HAP-1 (cell line): ENCODE results near the gene MAP7D3.

ENCODE experiments used
- DNase-seq, 2 experiments: peaks; one replicate each; pipeline ENCODE4 v3.0.0-alpha.2; 2016 to 2020; ENCODE audit warnings: low spot score in 2 of 2
- H3K27me3 ChIP-seq: fragments of 250-450 bp; sonication (Bioruptor Pico); 2 replicates; pipeline ENCODE4 v1.5.1; 2020; ENCODE audit warnings: low read depth, mild to moderate bottlenecking, moderate library complexity
- H3K36me3 ChIP-seq: fragments of 250-450 bp; sonication (Bioruptor Pico); replicated peaks from 2 replicates; pipeline ENCODE4 v1.5.1; 2020; ENCODE audit warnings: mild to moderate bottlenecking
- H3K4me1 ChIP-seq: fragments of 250-450 bp; sonication (Bioruptor Pico); 2 replicates; pipeline ENCODE4 v1.5.1; 2020; ENCODE audit warnings: mild to moderate bottlenecking
- H3K4me3 ChIP-seq: fragments of 250-450 bp; sonication (Bioruptor Pico); 2 replicates; pipeline ENCODE4 v1.5.1; 2020; ENCODE audit warnings: mild to moderate bottlenecking, moderate library complexity
- H3K9me3 ChIP-seq: fragments of 250-450 bp; sonication (Bioruptor Pico); 2 replicates; pipeline ENCODE4 v1.5.1; 2020; ENCODE audit warnings: mild to moderate bottlenecking, moderate library complexity
- in situ Hi-C: fragments of 300-500 bp; cut with MboI; formaldehyde crosslinking; loops from 3 replicates; pipeline ENCODE4 v1.14.3; 2020; ENCODE audit warnings: low sequenced_read_pairs, inconsistent platforms, mixed read lengths

MAP7D3 gene

DNA sequence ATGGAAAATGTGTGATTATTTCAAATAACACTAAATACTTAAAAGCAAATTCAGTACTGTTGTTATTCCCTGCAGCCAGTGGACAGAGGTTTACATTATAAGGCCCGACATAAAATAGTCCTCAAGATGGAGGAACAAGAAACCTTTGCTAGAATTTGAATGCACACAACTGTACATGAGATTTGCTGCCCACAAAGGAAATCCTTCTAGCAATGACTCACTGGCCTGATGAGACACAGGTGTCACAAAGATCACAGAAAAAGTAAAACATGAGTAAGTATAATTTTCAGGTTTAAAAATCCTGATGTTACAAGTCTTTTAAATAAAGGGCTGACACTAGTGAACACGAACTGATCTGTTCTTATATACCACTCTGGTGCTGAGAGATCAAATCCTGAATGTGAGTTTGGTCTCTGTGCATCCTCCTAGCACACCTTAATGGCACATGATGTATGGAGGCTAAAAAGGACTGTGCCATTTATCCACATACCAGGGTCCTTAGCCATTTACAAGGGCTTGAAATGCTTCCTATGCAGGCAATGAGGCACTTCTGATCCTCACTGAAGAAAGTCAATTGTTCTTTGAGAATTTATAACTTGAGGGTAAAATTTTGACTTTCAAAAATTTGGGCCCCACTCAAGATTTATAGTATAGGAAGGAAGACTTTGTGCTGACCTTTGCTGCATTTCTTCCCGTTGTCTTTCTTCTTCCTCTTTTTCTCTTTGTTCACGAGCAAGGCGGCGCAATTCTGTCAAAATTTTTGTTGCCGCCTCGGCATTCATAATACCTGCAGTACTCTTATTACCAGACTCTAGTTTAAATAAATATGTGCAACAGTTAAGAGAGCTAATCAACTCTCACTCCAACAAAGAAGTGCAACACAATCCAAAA, 23.0 kb downstream of the MAP7D3 start:
- no peak overlapping the region for H3K4me3 ChIP-seq
- in situ Hi-C loops, result no loop called here
- DNase-seq, result no peak
- no peaks in the 10 kb centered on the region for H3K4me1 ChIP-seq
- peaks cover 81% of the 10 kb centered on the region for H3K36me3 ChIP-seq
- no peaks in the 10 kb centered on the region for H3K27me3 ChIP-seq
- no peaks in the 10 kb centered on the region for H3K9me3 ChIP-seq

DNA sequence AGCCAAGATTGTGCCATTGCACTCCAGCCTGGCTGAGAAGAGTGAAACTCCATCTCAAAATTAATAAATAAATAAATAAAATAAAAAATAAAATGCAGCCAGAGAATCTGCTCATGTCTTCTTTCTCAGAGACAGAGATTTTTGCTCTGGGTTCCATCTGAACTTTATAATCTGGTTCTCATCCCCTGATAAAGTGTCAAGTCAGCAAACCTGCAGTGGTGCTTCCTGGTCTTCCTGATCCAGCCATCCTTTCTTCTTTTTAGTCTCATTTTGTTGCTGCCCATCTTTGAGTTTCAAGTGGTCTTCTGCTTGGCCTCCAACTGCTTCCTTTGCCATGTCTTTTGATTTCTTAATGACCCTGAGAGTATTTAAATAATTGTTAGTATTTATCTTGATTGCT, 24.1 kb downstream of the MAP7D3 start:
- no peak overlapping the region for H3K4me3 ChIP-seq
- no peaks in the 10 kb centered on the region for H3K4me1 ChIP-seq
- no peak for DNase-seq
- peaks cover 80% of the 10 kb centered on the region for H3K36me3 ChIP-seq
- H3K27me3 ChIP-seq, result no peaks in the 10 kb centered on the region
- no peaks in the 10 kb centered on the region for H3K9me3 ChIP-seq
- in situ Hi-C loops, result no loop called here

GRCh38 chrX:136221851-136222513, 29.2 kb downstream of the MAP7D3 start:
- H3K36me3 ChIP-seq, result peaks cover 85% of the 10 kb centered on the region
- no peaks in the 10 kb centered on the region for H3K4me1 ChIP-seq
- no peak for DNase-seq
- no peaks in the 10 kb centered on the region for H3K9me3 ChIP-seq
- H3K4me3 ChIP-seq, result no peak overlapping the region
- in situ Hi-C loops, result loop anchor here (25.0 kb wide), 2 partner anchors 185 to 465 kb away; no protein-coding TSS in a partner anchor
- H3K27me3 ChIP-seq, result no peaks in the 10 kb centered on the region

GRCh38 chrX:136220951-136221350, 30.2 kb downstream of the MAP7D3 start:
- in situ Hi-C loops, result loop anchor here (25.0 kb wide), 2 partner anchors 184 to 466 kb away; no protein-coding TSS in a partner anchor
- H3K4me1 ChIP-seq, result no peaks in the 10 kb centered on the region
- peaks cover 78% of the 10 kb centered on the region for H3K36me3 ChIP-seq
- no peak for DNase-seq
- no peaks in the 10 kb centered on the region for H3K27me3 ChIP-seq
- no peak overlapping the region for H3K4me3 ChIP-seq
- no peaks in the 10 kb centered on the region for H3K9me3 ChIP-seq

DNA sequence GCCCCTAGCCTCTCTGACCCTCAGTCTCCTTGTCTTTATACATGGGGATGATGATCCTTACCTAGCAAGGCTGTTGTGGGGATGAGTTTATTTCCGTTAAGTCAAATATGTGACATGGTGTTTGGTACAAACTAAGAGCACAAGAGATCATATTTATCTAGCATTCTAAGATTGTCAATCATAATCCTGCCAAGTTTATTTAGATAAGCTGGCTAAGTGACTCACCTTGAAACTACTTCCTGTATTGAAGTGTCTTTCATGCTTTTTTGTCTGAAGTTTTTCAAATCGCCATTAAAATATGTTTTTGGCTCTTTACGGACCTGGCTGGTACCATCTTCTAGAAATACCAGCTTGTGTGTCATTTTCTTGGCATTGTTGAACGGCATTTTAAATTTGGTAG, 30.7 kb downstream of the MAP7D3 start:
- in situ Hi-C loops, result loop anchor here (25.0 kb wide), 2 partner anchors 183 to 467 kb away; no protein-coding TSS in a partner anchor
- H3K4me3 ChIP-seq, result no peak overlapping the region
- H3K9me3 ChIP-seq, result no peaks in the 10 kb centered on the region
- DNase-seq, result no peak
- peaks cover 78% of the 10 kb centered on the region for H3K36me3 ChIP-seq
- no peaks in the 10 kb centered on the region for H3K4me1 ChIP-seq
- no peaks in the 10 kb centered on the region for H3K27me3 ChIP-seq

- in situ Hi-C loops, result loop anchor here (25.0 kb wide), 2 partner anchors 183 to 467 kb away; no protein-coding TSS in a partner anchor
- no peak for DNase-seq
- H3K4me3 ChIP-seq, result no peak overlapping the region
- H3K4me1 ChIP-seq, result peaks cover 4% of the 10 kb centered on the region
- H3K36me3 ChIP-seq, result peaks cover 78% of the 10 kb centered on the region
- H3K9me3 ChIP-seq, result no peaks in the 10 kb centered on the region
- H3K27me3 ChIP-seq, result no peaks in the 10 kb centered on the region
Observed at GRCh38 chrX:136219893-136220292, 31.3 kb downstream of the MAP7D3 start.

GRCh38 chrX:136215559-136215958, 35.6 kb downstream of the MAP7D3 start:
- in situ Hi-C loops, result loop anchor here (25.0 kb wide), 2 partner anchors 178 to 472 kb away; no protein-coding TSS in a partner anchor
- Histone ChIP-seq H3K36me3 (peaks cover 62% of the 10 kb centered on the region), H3K4me1 (peaks cover 12% of the 10 kb centered on the region), H3K4me3 (no peak overlapping the region), H3K27me3 (no peaks in the 10 kb centered on the region), H3K9me3 (no peaks in the 10 kb centered on the region)
- no peak for DNase-seq

DNA sequence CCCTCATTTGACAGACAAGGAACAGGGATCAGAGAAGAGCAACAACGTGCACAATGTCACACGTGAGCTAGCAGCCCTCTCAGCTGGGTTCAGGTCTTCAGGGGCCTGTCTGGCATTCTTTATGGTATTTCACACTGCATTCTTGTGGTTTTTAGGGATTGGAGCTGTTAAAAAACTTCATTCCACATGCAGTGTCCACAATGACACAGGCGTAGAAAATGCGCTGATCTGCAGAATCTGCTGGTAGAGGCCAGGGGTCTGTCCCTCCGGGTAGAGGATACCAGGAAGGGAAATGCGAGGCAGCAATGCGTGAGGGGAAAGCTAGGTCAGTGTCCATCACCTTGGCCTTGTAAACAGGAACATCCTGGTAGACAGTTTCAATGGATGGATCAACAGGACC, 36.6 kb downstream of the MAP7D3 start:
- peaks cover 12% of the 10 kb centered on the region for H3K4me1 ChIP-seq
- peaks cover 60% of the 10 kb centered on the region for H3K36me3 ChIP-seq
- H3K27me3 ChIP-seq, result no peaks in the 10 kb centered on the region
- peak; percentile 47 to 55 for DNase-seq
- no peak overlapping the region for H3K4me3 ChIP-seq
- in situ Hi-C loops, result loop anchor here (25.0 kb wide), 2 partner anchors 177 to 473 kb away; no protein-coding TSS in a partner anchor
- H3K9me3 ChIP-seq, result no peaks in the 10 kb centered on the region

- in situ Hi-C loops, result loop anchor here (25.0 kb wide), 2 partner anchors 175 to 475 kb away; no protein-coding TSS in a partner anchor
- peaks cover 12% of the 10 kb centered on the region for H3K4me1 ChIP-seq
- H3K4me3 ChIP-seq, result no peak overlapping the region
- no peak for DNase-seq
- peaks cover 60% of the 10 kb centered on the region for H3K36me3 ChIP-seq
- no peaks in the 10 kb centered on the region for H3K9me3 ChIP-seq
- H3K27me3 ChIP-seq, result no peaks in the 10 kb centered on the region
Observed at GRCh38 chrX:136212557-136213111, 38.6 kb downstream of the MAP7D3 start.

GRCh38 chrX:136211766-136212556, 39.2 kb downstream of the MAP7D3 start:
- in situ Hi-C loops, result loop anchor here (25.0 kb wide), 2 partner anchors 175 to 475 kb away; no protein-coding TSS in a partner anchor
- H3K27me3 ChIP-seq, result no peaks in the 10 kb centered on the region
- no peak for DNase-seq
- H3K4me3 ChIP-seq, result no peak overlapping the region
- H3K9me3 ChIP-seq, result no peaks in the 10 kb centered on the region
- peaks cover 59% of the 10 kb centered on the region for H3K36me3 ChIP-seq
- peaks cover 12% of the 10 kb centered on the region for H3K4me1 ChIP-seq

- in situ Hi-C loops, result loop anchor here (25.0 kb wide), 2 partner anchors 174 to 476 kb away; no protein-coding TSS in a partner anchor
- no peak for DNase-seq
Observed at GRCh38 chrX:136210806-136211205, 40.4 kb downstream of the MAP7D3 start.

GRCh38 chrX:136210243-136210642, 41.0 kb downstream of the MAP7D3 start:
- H3K4me3 ChIP-seq, result no peak overlapping the region
- peaks cover 11% of the 10 kb centered on the region for H3K4me1 ChIP-seq
- no peaks in the 10 kb centered on the region for H3K27me3 ChIP-seq
- no peaks in the 10 kb centered on the region for H3K9me3 ChIP-seq
- in situ Hi-C loops, result loop anchor here (25.0 kb wide), 2 partner anchors 173 to 477 kb away; no protein-coding TSS in a partner anchor
- peaks cover 50% of the 10 kb centered on the region for H3K36me3 ChIP-seq
- no peak for DNase-seq

More at GRCh38 chrX:136210806-136211205, 40.4 kb downstream of the MAP7D3 start:
- Histone ChIP-seq H3K4me1 (peaks cover 12% of the 10 kb centered on the region), H3K27me3 (no peaks in the 10 kb centered on the region), H3K4me3 (no peak overlapping the region), H3K36me3 (peaks cover 55% of the 10 kb centered on the region), H3K9me3 (no peaks in the 10 kb centered on the region)

DNA sequence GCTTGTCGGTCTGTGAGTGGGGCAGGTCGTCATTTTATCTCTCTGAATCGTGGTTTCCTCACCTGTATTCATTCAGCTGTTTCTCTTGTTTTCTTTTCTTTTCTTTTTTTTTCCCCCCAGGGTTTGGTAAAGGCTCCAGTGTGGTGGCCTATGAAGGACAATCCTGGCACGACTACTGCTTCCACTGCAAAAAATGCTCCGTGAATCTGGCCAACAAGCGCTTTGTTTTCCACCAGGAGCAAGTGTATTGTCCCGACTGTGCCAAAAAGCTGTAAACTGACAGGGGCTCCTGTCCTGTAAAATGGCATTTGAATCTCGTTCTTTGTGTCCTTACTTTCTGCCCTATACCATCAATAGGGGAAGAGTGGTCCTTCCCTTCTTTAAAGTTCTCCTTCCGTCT, 41.4 kb downstream of the MAP7D3 start:
- no peaks in the 10 kb centered on the region for H3K9me3 ChIP-seq
- in situ Hi-C loops, result loop anchor here (25.0 kb wide), 2 partner anchors 172 to 478 kb away; no protein-coding TSS in a partner anchor
- H3K4me3 ChIP-seq, result no peak overlapping the region
- H3K4me1 ChIP-seq, result peaks cover 6% of the 10 kb centered on the region
- DNase-seq, result no peak
- no peaks in the 10 kb centered on the region for H3K27me3 ChIP-seq
- peaks cover 45% of the 10 kb centered on the region for H3K36me3 ChIP-seq
